SK-N-SH (cell line): ENCODE results near the gene ATP12A. TPM values are rescaled to one million over a fixed set of nuclear protein-coding genes. Genes with fewer than 3 reads are reported as not detected.

Experiments used
- CTCF ChIA-PET: fragments of 300-600, 350-600 bp; formaldehyde crosslinking; extraction: SDS; loops from one replicate; lab custom pipeline; 2021; lab: Yijun Ruan, JAX
- POLR2A ChIA-PET: fragments of 350-600 bp; sonication (Branson Sonifier 250); formaldehyde crosslinking; extraction: SDS; loops from one replicate; lab custom pipeline; 2020; ENCODE audit warnings: antibody characterized with exemption, inconsistent platforms; lab: Yijun Ruan, JAX
- DNase-seq: peaks from one replicate; pipeline ENCODE4 v3.0.0; 2012
- H2AFZ ChIP-seq: fragments of 200-600 bp; sonication (generic); 2 replicates; pipeline ENCODE4 v1.8.1; 2016; ENCODE audit warnings: antibody characterized with exemption, mild to moderate bottlenecking, low read depth
- H3F3A ChIP-seq: fragments of 200-600 bp; sonication (generic); replicated peaks from 2 replicates; pipeline ENCODE3; 2016; ENCODE audit warnings: antibody characterized with exemption, mild to moderate bottlenecking; ENCODE audit not compliant: insufficient read depth
- H3K27ac ChIP-seq, 2 experiments: fragments of 200-500 bp in 1 of 2; fragments of 200-600 bp in 1 of 2; sonication (Bioruptor generic) in 1 of 2; sonication (generic), shearing (Covaris generic) in 1 of 2; 2 replicates each; pipeline versions ENCODE4 v1.5.1 to v1.6.1; 2014 to 2016; ENCODE audit warnings: low read depth in 2 of 2, inconsistent platforms in 1 of 2, low read length in 1 of 2, mild to moderate bottlenecking in 1 of 2, mixed read lengths in 1 of 2
- H3K27me3 ChIP-seq: fragments of 200-600 bp; sonication (generic), shearing (Covaris generic); 2 replicates; pipeline ENCODE4 v1.6.1; 2016; ENCODE audit warnings: mixed run types; ENCODE audit not compliant: insufficient read depth
- H3K36me3 ChIP-seq, 2 experiments: fragments of 200-500 bp in 1 of 2; fragments of 200-600 bp in 1 of 2; sonication (Bioruptor generic) in 1 of 2; sonication (generic) in 1 of 2; replicated peaks in 1 of 2; 2 replicates each; pipeline versions ENCODE3 to v1.5.1; 2014 to 2016; ENCODE audit warnings: low read length in 1 of 2, mild to moderate bottlenecking in 1 of 2; ENCODE audit not compliant: insufficient read depth in 2 of 2, control insufficient read depth in 1 of 2
- H3K4me1 ChIP-seq, 2 experiments: fragments of 200-500 bp in 1 of 2; fragments of 200-600 bp in 1 of 2; sonication (Bioruptor generic) in 1 of 2; sonication (generic), shearing (Covaris generic) in 1 of 2; 2 replicates each; pipeline versions ENCODE4 v1.5.1 to v1.6.1; 2014 to 2016; ENCODE audit warnings: low read depth in 1 of 2, low read length in 1 of 2, mixed run types in 1 of 2; ENCODE audit not compliant: insufficient read depth in 2 of 2, control insufficient read depth in 1 of 2
- H3K4me2 ChIP-seq: fragments of 200-600 bp; sonication (generic), shearing (Covaris generic); 2 replicates; pipeline ENCODE4 v1.6.1; 2017; ENCODE audit warnings: mixed run types
- H3K4me3 ChIP-seq, 2 experiments: fragments of 200-500 bp in 1 of 2; fragments of 200-600 bp in 1 of 2; sonication (Bioruptor generic) in 1 of 2; sonication (generic), shearing (Covaris generic) in 1 of 2; 2 replicates each; pipeline versions ENCODE4 v1.5.1 to v1.8.1; 2014 to 2016; ENCODE audit warnings: low read depth in 2 of 2, inconsistent platforms in 1 of 2, low read length in 1 of 2, mild to moderate bottlenecking in 1 of 2, mixed read lengths in 1 of 2, moderate library complexity in 1 of 2
- H3K79me2 ChIP-seq: fragments of 200-600 bp; sonication (generic); 2 replicates; pipeline ENCODE4 v1.8.1; 2017; ENCODE audit warnings: mild to moderate bottlenecking; ENCODE audit not compliant: insufficient read depth
- H3K9ac ChIP-seq: fragments of 200-600 bp; sonication (generic); 2 replicates; pipeline ENCODE4 v1.6.1; 2017; ENCODE audit warnings: mixed run types
- H3K9me2 ChIP-seq: fragments of 200-600 bp; sonication (generic); 2 replicates; pipeline ENCODE4 v1.6.1; 2017; ENCODE audit warnings: mixed run types
- H3K9me3 ChIP-seq: fragments of 200-600 bp; sonication (generic); 2 replicates; pipeline ENCODE4 v1.6.1; 2017; ENCODE audit warnings: mixed run types, mild to moderate bottlenecking, moderate library complexity
- H4K20me1 ChIP-seq: fragments of 200-600 bp; sonication (generic); 2 replicates; pipeline ENCODE4 v1.6.1; 2017; ENCODE audit warnings: mild to moderate bottlenecking, mixed run types; ENCODE audit not compliant: insufficient read depth
- CHD2 ChIP-seq: fragments of 150-350 bp; IDR thresholded peaks from 2 replicates; pipeline ENCODE4 v1.6.1; 2018; ENCODE audit warnings: low read length; ENCODE audit not compliant: partially characterized antibody
- CTCF ChIP-seq: fragments of 200-600 bp; sonication (generic); IDR thresholded peaks from 2 replicates; pipeline ENCODE4 v1.6.1; 2017; ENCODE audit warnings: antibody characterized with exemption, mild to moderate bottlenecking, moderate library complexity
- EZH2phosphoT487 ChIP-seq: fragments of 200-600 bp; sonication (generic); IDR thresholded peaks from 2 replicates; pipeline ENCODE4 v1.6.1; 2017; ENCODE audit warnings: low read depth, mixed run types, mild to moderate bottlenecking, antibody characterized with exemption, moderate library complexity, borderline replicate concordance
- GATA2 ChIP-seq: sonication (generic); formaldehyde crosslinking; IDR thresholded peaks from 2 replicates; pipeline ENCODE4 v1.5.0; 2020; ENCODE audit warnings: mild to moderate bottlenecking, missing genetic modification reagents
- MXI1 ChIP-seq: IDR thresholded peaks from 2 replicates; pipeline ENCODE4 v1.6.1; 2012; ENCODE audit warnings: mild to moderate bottlenecking, low read depth, low read length, improper control_type of control experiment
- NFIC ChIP-seq: IDR thresholded peaks from 2 replicates; pipeline ENCODE4 v1.4.0; 2012; ENCODE audit warnings: borderline replicate concordance
- RFX5 ChIP-seq: IDR thresholded peaks from 2 replicates; pipeline ENCODE4 v1.6.1; 2012; ENCODE audit warnings: mild to moderate bottlenecking, improper control_type of control experiment, low read length
- RXRA ChIP-seq: IDR thresholded peaks from 2 replicates; pipeline ENCODE4 v1.4.0; 2012; ENCODE audit warnings: low read depth, mild to moderate bottlenecking, borderline replicate concordance
- SIN3A ChIP-seq: IDR thresholded peaks from 2 replicates; pipeline ENCODE4 v1.6.1; 2012; ENCODE audit warnings: low read depth, mild to moderate bottlenecking, low read length, moderate library complexity, borderline replicate concordance
- TCF12 ChIP-seq: IDR thresholded peaks from 2 replicates; pipeline ENCODE4 v1.4.0; 2012
- YY1 ChIP-seq: IDR thresholded peaks from 2 replicates; pipeline ENCODE4 v1.4.0; 2012; ENCODE audit warnings: low read depth, mild to moderate bottlenecking
- WGBS: methylation state at CpG from one replicate; pipeline ENCODE4 v1.1.6; 2017; ENCODE audit warnings: low lambda C conversion rate; 5-methylcytosine and 5-hydroxymethylcytosine counted together
- polyA plus RNA-seq, 3 experiments: library from polyadenylated mRNA; depleted of rRNA; stranded (reverse); fragments of >200 nt; gene quantifications; 2 replicates each; pipeline ENCODE4 v1.2.3, GENCODE V29; 2012
- TF ChIP-seq, protein P1 (sequence below): fragments of 150-350 bp; IDR thresholded peaks from 2 replicates; pipeline ENCODE4 v1.6.1; 2016; ENCODE audit warnings: mild to moderate bottlenecking, low read depth, low read length
- TF ChIP-seq, protein P2 (sequence below): IDR thresholded peaks from 2 replicates; pipeline ENCODE4 v1.4.0; 2012; ENCODE audit warnings: low read depth
- TF ChIP-seq, protein P3 (sequence below): IDR thresholded peaks from 2 replicates; pipeline ENCODE4 v1.6.1; 2012; ENCODE audit warnings: mild to moderate bottlenecking, low read depth, low read length, moderate library complexity
- TF ChIP-seq, protein P4 (sequence below): IDR thresholded peaks from 2 replicates; pipeline ENCODE4 v1.4.0; 2012; ENCODE audit warnings: low read depth, borderline replicate concordance

ATP12A gene
- polyA plus RNA-seq, 1 of the 3 experiments (the other 2 are of a cell fraction): not detected

DNA sequence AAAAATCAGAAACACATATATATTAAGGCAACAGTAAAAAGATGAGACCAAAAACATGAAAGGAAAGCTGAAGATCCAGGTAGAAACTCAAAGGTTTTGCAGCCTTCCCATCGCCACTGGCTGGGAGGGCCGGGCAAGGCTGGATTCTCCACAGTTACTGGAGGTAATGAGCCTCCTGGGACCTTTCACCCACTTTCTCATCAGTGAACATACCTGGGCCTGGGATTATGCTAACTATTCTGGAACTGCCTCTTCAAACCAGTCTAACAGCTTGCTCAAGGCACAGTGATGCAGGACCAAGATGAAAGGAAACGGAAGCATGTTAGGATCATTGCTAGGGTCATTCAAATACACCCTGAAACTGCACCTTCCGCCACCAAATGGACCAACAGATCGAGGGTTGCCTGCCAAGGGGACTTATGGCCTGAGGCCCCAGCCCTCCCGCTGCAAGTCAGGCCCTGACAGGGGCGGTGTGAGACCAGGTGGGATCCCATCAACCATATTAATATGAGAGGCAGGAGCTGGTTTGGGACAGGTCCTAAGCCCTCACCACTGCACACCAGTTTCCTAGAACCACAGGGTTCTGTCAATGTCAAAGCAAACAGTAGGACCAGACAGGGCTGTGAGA lies 28.4 kb upstream of the ATP12A start:
- Histone ChIP-seq H3K27me3 (no peaks in the 10 kb centered on the region), H3K4me3 (no peak overlapping the region), H3K9me2 (no peaks in the 10 kb centered on the region), H3K79me2 (no peaks in the 10 kb centered on the region), H3K27ac (no peak overlapping the region), H3K36me3 (no peaks in the 10 kb centered on the region), H3F3A (no peaks in the 10 kb centered on the region), H4K20me1 (no peaks in the 10 kb centered on the region), H3K4me1 (peaks cover 0 to 3% of the 10 kb centered on the region in 2 experiments; a peak in 1 of 4 replicates), H3K9me3 (no peaks in the 10 kb centered on the region), H2AFZ (no peak overlapping the region), H3K4me2 (no peak overlapping the region), H3K9ac (no peak overlapping the region)
- WGBS: 66% methylated on average over 2 of the region's 7 CpGs
- no peak for DNase-seq
- TF ChIP-seq, protein P1, sequence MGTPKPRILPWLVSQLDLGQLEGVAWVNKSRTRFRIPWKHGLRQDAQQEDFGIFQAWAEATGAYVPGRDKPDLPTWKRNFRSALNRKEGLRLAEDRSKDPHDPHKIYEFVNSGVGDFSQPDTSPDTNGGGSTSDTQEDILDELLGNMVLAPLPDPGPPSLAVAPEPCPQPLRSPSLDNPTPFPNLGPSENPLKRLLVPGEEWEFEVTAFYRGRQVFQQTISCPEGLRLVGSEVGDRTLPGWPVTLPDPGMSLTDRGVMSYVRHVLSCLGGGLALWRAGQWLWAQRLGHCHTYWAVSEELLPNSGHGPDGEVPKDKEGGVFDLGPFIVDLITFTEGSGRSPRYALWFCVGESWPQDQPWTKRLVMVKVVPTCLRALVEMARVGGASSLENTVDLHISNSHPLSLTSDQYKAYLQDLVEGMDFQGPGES: no peak
- TF ChIP-seq MXI1 (no peak), SIN3A (no peak), RFX5 (no peak)
- TF ChIP-seq, protein P2, sequence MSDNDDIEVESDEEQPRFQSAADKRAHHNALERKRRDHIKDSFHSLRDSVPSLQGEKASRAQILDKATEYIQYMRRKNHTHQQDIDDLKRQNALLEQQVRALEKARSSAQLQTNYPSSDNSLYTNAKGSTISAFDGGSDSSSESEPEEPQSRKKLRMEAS: no peak
- ChIA-PET POLR2A (no interaction called here), CTCF (no interaction called here)

DNA sequence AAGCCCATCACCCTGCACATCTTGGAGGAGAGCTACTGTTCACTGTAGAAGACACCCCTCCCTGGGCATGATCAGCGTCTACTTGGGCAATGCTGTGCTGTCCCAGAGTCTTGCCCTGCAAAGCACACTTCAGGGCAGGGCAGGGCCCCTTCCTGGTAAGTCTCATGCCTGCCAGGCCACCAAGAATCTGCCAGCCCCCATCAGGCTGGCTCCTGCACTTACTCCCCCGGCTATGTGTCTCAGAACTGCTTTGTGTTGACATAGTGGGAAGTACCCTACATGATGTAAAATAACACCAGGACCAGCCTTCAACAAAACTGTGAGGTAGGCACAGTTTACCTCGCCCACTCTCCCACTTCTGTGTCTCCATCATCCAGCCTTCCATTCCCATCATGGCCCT lies 27.8 kb upstream of the ATP12A start:
- Histone ChIP-seq H3K4me2 (no peak overlapping the region), H3K9ac (no peak overlapping the region), H3K36me3 (no peaks in the 10 kb centered on the region), H3K4me3 (no peak overlapping the region), H4K20me1 (no peaks in the 10 kb centered on the region)
- no peak for TF ChIP-seq YY1
- no peak for TF ChIP-seq EZH2phosphoT487
- TF ChIP-seq CHD2: no peak
- no peak for TF ChIP-seq TCF12
- TF ChIP-seq, protein P3, sequence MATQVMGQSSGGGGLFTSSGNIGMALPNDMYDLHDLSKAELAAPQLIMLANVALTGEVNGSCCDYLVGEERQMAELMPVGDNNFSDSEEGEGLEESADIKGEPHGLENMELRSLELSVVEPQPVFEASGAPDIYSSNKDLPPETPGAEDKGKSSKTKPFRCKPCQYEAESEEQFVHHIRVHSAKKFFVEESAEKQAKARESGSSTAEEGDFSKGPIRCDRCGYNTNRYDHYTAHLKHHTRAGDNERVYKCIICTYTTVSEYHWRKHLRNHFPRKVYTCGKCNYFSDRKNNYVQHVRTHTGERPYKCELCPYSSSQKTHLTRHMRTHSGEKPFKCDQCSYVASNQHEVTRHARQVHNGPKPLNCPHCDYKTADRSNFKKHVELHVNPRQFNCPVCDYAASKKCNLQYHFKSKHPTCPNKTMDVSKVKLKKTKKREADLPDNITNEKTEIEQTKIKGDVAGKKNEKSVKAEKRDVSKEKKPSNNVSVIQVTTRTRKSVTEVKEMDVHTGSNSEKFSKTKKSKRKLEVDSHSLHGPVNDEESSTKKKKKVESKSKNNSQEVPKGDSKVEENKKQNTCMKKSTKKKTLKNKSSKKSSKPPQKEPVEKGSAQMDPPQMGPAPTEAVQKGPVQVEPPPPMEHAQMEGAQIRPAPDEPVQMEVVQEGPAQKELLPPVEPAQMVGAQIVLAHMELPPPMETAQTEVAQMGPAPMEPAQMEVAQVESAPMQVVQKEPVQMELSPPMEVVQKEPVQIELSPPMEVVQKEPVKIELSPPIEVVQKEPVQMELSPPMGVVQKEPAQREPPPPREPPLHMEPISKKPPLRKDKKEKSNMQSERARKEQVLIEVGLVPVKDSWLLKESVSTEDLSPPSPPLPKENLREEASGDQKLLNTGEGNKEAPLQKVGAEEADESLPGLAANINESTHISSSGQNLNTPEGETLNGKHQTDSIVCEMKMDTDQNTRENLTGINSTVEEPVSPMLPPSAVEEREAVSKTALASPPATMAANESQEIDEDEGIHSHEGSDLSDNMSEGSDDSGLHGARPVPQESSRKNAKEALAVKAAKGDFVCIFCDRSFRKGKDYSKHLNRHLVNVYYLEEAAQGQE: no peak
- TF ChIP-seq NFIC: no peak
- TF ChIP-seq, protein P4, sequence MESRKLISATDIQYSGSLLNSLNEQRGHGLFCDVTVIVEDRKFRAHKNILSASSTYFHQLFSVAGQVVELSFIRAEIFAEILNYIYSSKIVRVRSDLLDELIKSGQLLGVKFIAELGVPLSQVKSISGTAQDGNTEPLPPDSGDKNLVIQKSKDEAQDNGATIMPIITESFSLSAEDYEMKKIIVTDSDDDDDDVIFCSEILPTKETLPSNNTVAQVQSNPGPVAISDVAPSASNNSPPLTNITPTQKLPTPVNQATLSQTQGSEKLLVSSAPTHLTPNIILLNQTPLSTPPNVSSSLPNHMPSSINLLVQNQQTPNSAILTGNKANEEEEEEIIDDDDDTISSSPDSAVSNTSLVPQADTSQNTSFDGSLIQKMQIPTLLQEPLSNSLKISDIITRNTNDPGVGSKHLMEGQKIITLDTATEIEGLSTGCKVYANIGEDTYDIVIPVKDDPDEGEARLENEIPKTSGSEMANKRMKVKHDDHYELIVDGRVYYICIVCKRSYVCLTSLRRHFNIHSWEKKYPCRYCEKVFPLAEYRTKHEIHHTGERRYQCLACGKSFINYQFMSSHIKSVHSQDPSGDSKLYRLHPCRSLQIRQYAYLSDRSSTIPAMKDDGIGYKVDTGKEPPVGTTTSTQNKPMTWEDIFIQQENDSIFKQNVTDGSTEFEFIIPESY: no peak
- no peak for TF ChIP-seq RXRA
- TF ChIP-seq RFX5: no peak
- no peak for TF ChIP-seq CTCF
- TF ChIP-seq GATA2 (CRISPR knock-in tag): no peak
- TF ChIP-seq, all 33 proteins: peak for 0
- WGBS: 27% methylated on average over 3 of the region's 3 CpGs
- H2AFZ ChIP-seq: no peak overlapping the region
- no peaks in the 10 kb centered on the region for H3K27me3 ChIP-seq
- ChIA-PET POLR2A (no interaction called here), CTCF (interaction anchor here (1.6 to 3.1 kb wide), 2 partner anchors 18 to 20 kb away, joined by 4 to 10 read pairs; no protein-coding TSS in a partner anchor)
- no peaks in the 10 kb centered on the region for H3K79me2 ChIP-seq
- H3K9me3 ChIP-seq: no peaks in the 10 kb centered on the region
- no peak overlapping the region for H3K27ac ChIP-seq
- no peaks in the 10 kb centered on the region for H3K9me2 ChIP-seq
- no peak for DNase-seq
- no peaks in the 10 kb centered on the region for H3F3A ChIP-seq
- H3K4me1 ChIP-seq: peaks cover 0 to 3% of the 10 kb centered on the region in 2 experiments; a peak in 1 of 4 replicates
